Activated CD4-positive, alpha-beta T cell treated with anti-CD3 and anti-CD28 coated beads, Interleukin-2, amount 50 U/mL, for 24 hours (primary cell): ENCODE results near the gene SAE1.
"Not testable (repeated sequence)": the region's sequence is repeated elsewhere in the genome, so short reads cannot be mapped to it uniquely, and the experiment has no call there.

Experiments
- DNase-seq, 2 donors: peaks; one replicate each; pipeline ENCODE4 v3.0.0-alpha.2; 2020; ENCODE audit warnings: low read depth in 1 of 2, low spot score in 1 of 2

The SAE1 gene

GRCh38 chr19:47130589-47131227 lies at the start of gene SAE1:
Gene SAE1 (plus strand): TSS chr19:47130835. CDS start chr19:47130931, 96 bp downstream.
- peak; percentile 90 to 98 for DNase-seq

- DNase-seq, result no peak
Observed at GRCh38 chr19:47081095-47081494, 49.5 kb upstream of the SAE1 start.

GRCh38 chr19:47082493-47082892 lies 48.1 kb upstream of the SAE1 start:
- DNase-seq, result no peak

GRCh38 chr19:47084879-47085439 lies 45.7 kb upstream of the SAE1 start:
- no peak for DNase-seq

GRCh38 chr19:47086280-47086679 lies 44.4 kb upstream of the SAE1 start:
- DNase-seq, result no peak

- no peak for DNase-seq
Observed at GRCh38 chr19:47089767-47090350, 40.8 kb upstream of the SAE1 start.

GRCh38 chr19:47093254-47093653 lies 37.4 kb upstream of the SAE1 start:
- no peak for DNase-seq

GRCh38 chr19:47093841-47094240 lies 36.8 kb upstream of the SAE1 start:
- DNase-seq, result no peak

- DNase-seq, result peak in 1 of 2 donors; percentile 13
Observed at GRCh38 chr19:47094557-47095475, 35.8 kb upstream of the SAE1 start.

- no peak for DNase-seq
Observed at GRCh38 chr19:47095476-47096099, 35.0 kb upstream of the SAE1 start.

- DNase-seq, result no peak
Observed at GRCh38 chr19:47096100-47096704, 34.4 kb upstream of the SAE1 start.

GRCh38 chr19:47096721-47097120 lies 33.9 kb upstream of the SAE1 start:
- DNase-seq, result no peak

GRCh38 chr19:47097396-47098201 lies 33.0 kb upstream of the SAE1 start:
- no peak for DNase-seq

- no peak for DNase-seq
Observed at GRCh38 chr19:47098608-47099007, 32.0 kb upstream of the SAE1 start.

GRCh38 chr19:47099576-47100050 lies 31.0 kb upstream of the SAE1 start:
- no peak for DNase-seq

GRCh38 chr19:47100290-47100689 lies 30.3 kb upstream of the SAE1 start:
- DNase-seq, result no peak

- DNase-seq, result not testable (repeated sequence)
Observed at GRCh38 chr19:47101116-47101515, 29.5 kb upstream of the SAE1 start.

GRCh38 chr19:47102346-47103060 lies 28.1 kb upstream of the SAE1 start:
- no peak for DNase-seq

GRCh38 chr19:47104680-47105079 lies 26.0 kb upstream of the SAE1 start:
- no peak for DNase-seq
